ENCODE results near the gene PPWD1. TPM values are rescaled to one million over a fixed set of nuclear protein-coding genes. Genes with fewer than 3 reads are reported as not detected.

Gene PPWD1
- polyA plus RNA-seq (2013): 88.3 TPM

DNA sequence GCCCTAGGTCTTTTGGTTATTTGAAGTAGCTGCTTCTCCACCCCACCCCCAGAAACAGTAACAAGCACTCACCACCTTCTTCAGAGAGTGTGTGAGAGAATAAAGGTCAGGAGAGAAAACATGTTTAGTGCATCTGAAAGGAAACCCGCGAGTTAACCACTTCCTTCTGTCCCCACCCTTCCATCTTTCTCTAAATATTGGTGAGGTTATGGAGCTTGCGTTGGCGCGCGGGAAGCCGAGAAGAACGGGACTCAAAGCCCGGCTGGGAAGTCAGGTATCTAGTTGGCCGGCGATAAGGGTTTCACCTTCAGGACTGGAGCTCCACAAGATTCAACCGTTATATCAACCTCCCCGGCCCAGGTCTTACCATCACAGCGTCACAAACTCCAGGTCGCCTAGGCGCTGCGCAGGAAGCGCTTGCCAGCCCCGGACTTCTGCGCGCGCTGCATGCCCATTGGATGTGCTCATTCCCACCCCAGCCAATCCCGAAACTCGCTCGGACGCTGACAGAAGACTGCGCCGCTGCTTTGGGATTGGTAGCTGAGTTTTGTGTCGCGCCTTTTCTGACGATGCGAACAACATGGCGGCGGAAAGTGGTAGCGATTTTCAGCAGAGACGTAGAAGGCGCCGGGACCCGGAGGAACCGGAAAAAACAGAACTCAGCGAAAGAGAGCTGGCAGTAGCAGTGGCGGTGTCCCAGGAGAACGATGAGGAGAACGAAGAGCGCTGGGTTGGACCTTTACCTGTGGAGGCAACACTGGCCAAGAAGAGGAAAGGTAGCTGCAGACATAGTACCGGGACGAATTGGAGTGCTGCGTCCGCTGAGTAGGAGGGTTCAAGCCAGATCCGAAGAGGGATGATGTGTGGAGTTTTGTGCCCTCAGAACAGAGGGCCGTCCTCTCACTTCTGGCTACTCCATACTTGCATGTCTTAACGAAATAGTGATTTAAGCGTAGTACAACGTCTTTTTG is at the start of gene PPWD1, which contains the start of gene CENPK:
TSS of gene PPWD1 (plus strand) at position 566 of the 971 bp plus-strand sequence. CDS start at position 581, 15 bp downstream.
TSS of gene CENPK (minus strand) at position 438 of the 971 bp plus-strand sequence. CDS start 8,261 bp downstream, outside the sequence.
- POLR2A ChIA-PET: interaction anchor here (0.5 kb wide), 1 partner anchor 18 kb away, joined by 3 read pairs; no protein-coding TSS in a partner anchor
- 0% methylated on average over 37 of the region's 54 CpGs for WGBS (ENCODE audit: insufficient coverage)
- CTCF ChIA-PET: interaction anchor here (0.6 to 1.4 kb wide), 4 partner anchors 61 to 751 kb away, joined by 3 to 4 read pairs (median 3); partner anchors contain the start of gene TRIM23

GRCh38 chr5:65525726-65526125 is 37.4 kb upstream of the PPWD1 start:
- H3K27ac ChIP-seq (ENCODE audit: insufficient read depth in 1 of 2, low read depth in 1 of 2, low read length in 2 of 2, poor library complexity in 1 of 2, severe bottlenecking in 2 of 2): no peak overlapping the region
- H3K4me1 ChIP-seq (ENCODE audit: control extremely low read depth in 1 of 4, control insufficient read depth in 4 of 4, insufficient read depth in 4 of 4, low read length in 3 of 4): no peaks in the 10 kb centered on the region
- no CpG with 5 or more reads among the region's 3 CpGs for WGBS (ENCODE audit: insufficient coverage)
- DNase-seq: no peak
- peaks cover 0 to 14% (median 8%) of the 10 kb centered on the region in 4 experiments for H3K36me3 ChIP-seq (ENCODE audit: control insufficient read depth in 4 of 4, insufficient read depth in 4 of 4, low read length in 3 of 4)
- ChIA-PET CTCF (no interaction called here), POLR2A (no interaction called here)
- H3K9me3 ChIP-seq (ENCODE audit: control extremely low read depth in 1 of 5, control insufficient read depth in 4 of 5, insufficient read depth in 2 of 5, low read depth in 1 of 5, low read length in 4 of 5): no peaks in the 10 kb centered on the region
- no peak overlapping the region for H3K4me3 ChIP-seq (ENCODE audit: control insufficient read depth in 1 of 7, extremely low read depth in 1 of 7, insufficient read depth in 4 of 7, low read depth in 2 of 7, low read length in 6 of 7)
- H3K27me3 ChIP-seq (replicated peaks in 2 of 5; ENCODE audit: control insufficient read depth in 4 of 5, insufficient read depth in 5 of 5, low read length in 4 of 5): no peaks in the 10 kb centered on the region

More for the DNA sequence above, at the start of gene PPWD1, which contains the start of gene CENPK:
- no peaks in the 10 kb centered on the region for H3K27me3 ChIP-seq (replicated peaks in 2 of 5; ENCODE audit: control insufficient read depth in 4 of 5, insufficient read depth in 5 of 5, low read length in 4 of 5)
- H3K9me3 ChIP-seq (ENCODE audit: control extremely low read depth in 1 of 5, control insufficient read depth in 4 of 5, insufficient read depth in 2 of 5, low read depth in 1 of 5, low read length in 4 of 5): no peaks in the 10 kb centered on the region
- H3K27ac ChIP-seq (ENCODE audit: insufficient read depth in 1 of 2, low read depth in 1 of 2, low read length in 2 of 2, poor library complexity in 1 of 2, severe bottlenecking in 2 of 2): peak within 1 kb of the TSS; percentile 96 to 97
- peak within 1 kb of the TSS; percentile 88 to 100 (median 98) for H3K4me3 ChIP-seq (ENCODE audit: control insufficient read depth in 1 of 7, extremely low read depth in 1 of 7, insufficient read depth in 4 of 7, low read depth in 2 of 7, low read length in 6 of 7)
- peaks cover 3 to 15% (median 7%) of the 10 kb centered on the region in 4 experiments for H3K36me3 ChIP-seq (ENCODE audit: control insufficient read depth in 4 of 4, insufficient read depth in 4 of 4, low read length in 3 of 4)
- peak; percentile 95 to 99 (median 98) for DNase-seq
- peaks cover 17 to 24% (median 21%) of the 10 kb centered on the region in 4 experiments for H3K4me1 ChIP-seq (ENCODE audit: control extremely low read depth in 1 of 4, control insufficient read depth in 4 of 4, insufficient read depth in 4 of 4, low read length in 3 of 4)

- Histone ChIP-seq H3K36me3 (ENCODE audit: control insufficient read depth in 4 of 4, insufficient read depth in 4 of 4, low read length in 3 of 4) (peaks cover 0 to 8% (median 4%) of the 10 kb centered on the region in 4 experiments), H3K4me3 (ENCODE audit: control insufficient read depth in 1 of 7, extremely low read depth in 1 of 7, insufficient read depth in 4 of 7, low read depth in 2 of 7, low read length in 6 of 7) (no peak overlapping the region), H3K27ac (ENCODE audit: insufficient read depth in 1 of 2, low read depth in 1 of 2, low read length in 2 of 2, poor library complexity in 1 of 2, severe bottlenecking in 2 of 2) (no peak overlapping the region), H3K27me3 (replicated peaks in 2 of 5; ENCODE audit: control insufficient read depth in 4 of 5, insufficient read depth in 5 of 5, low read length in 4 of 5) (no peaks in the 10 kb centered on the region), H3K9me3 (ENCODE audit: control extremely low read depth in 1 of 5, control insufficient read depth in 4 of 5, insufficient read depth in 2 of 5, low read depth in 1 of 5, low read length in 4 of 5) (no peaks in the 10 kb centered on the region), H3K4me1 (ENCODE audit: control extremely low read depth in 1 of 4, control insufficient read depth in 4 of 4, insufficient read depth in 4 of 4, low read length in 3 of 4) (no peaks in the 10 kb centered on the region)
- DNase-seq: no peak
- no CpG with 5 or more reads among the region's 1 CpG for WGBS (ENCODE audit: insufficient coverage)
- CTCF ChIA-PET: no interaction called here
- POLR2A ChIA-PET: no interaction called here
Measured at GRCh38 chr5:65530904-65531303, 32.2 kb upstream of the PPWD1 start.

DNA sequence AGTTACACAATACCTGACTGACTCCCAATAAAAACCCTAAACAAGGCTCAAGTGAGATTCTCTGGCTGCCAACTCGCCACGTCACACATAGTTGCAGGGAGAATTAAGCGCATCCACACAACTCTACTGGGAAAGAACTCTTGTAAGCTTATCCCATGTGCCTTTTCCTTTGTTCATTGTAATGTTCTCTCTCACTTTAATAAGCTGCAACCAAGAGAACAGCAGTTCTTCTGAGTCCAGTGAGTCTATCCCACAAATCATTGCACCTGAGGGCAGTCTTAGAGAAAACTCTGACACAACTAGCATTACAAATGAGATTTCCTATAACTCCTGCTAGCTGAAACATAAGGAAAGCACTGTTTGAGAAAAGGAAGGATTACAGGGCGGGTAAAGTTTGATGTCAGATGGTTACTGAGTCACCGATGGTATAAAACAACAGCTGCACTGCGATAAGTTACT is 27.5 kb upstream of the PPWD1 start:
- DNase-seq: no peak
- H3K4me3 ChIP-seq (ENCODE audit: control insufficient read depth in 1 of 7, extremely low read depth in 1 of 7, insufficient read depth in 4 of 7, low read depth in 2 of 7, low read length in 6 of 7): no peak overlapping the region
- peaks cover 5 to 24% (median 12%) of the 10 kb centered on the region in 4 experiments for H3K36me3 ChIP-seq (ENCODE audit: control insufficient read depth in 4 of 4, insufficient read depth in 4 of 4, low read length in 3 of 4)
- no peaks in the 10 kb centered on the region for H3K27me3 ChIP-seq (replicated peaks in 2 of 5; ENCODE audit: control insufficient read depth in 4 of 5, insufficient read depth in 5 of 5, low read length in 4 of 5)
- POLR2A ChIA-PET: no interaction called here
- H3K27ac ChIP-seq (ENCODE audit: insufficient read depth in 1 of 2, low read depth in 1 of 2, low read length in 2 of 2, poor library complexity in 1 of 2, severe bottlenecking in 2 of 2): no peak overlapping the region
- 97% methylated on average over 3 of the region's 6 CpGs for WGBS (ENCODE audit: insufficient coverage)
- CTCF ChIA-PET: no interaction called here
- no peaks in the 10 kb centered on the region for H3K4me1 ChIP-seq (ENCODE audit: control extremely low read depth in 1 of 4, control insufficient read depth in 4 of 4, insufficient read depth in 4 of 4, low read length in 3 of 4)
- peaks cover 0 to 3% (median 0%) of the 10 kb centered on the region in 5 experiments for H3K9me3 ChIP-seq (ENCODE audit: control extremely low read depth in 1 of 5, control insufficient read depth in 4 of 5, insufficient read depth in 2 of 5, low read depth in 1 of 5, low read length in 4 of 5)

GRCh38 chr5:65539827-65540226 is 23.3 kb upstream of the PPWD1 start:
- CTCF ChIA-PET: no interaction called here
- peaks cover 12 to 48% (median 28%) of the 10 kb centered on the region in 4 experiments for H3K36me3 ChIP-seq (ENCODE audit: control insufficient read depth in 4 of 4, insufficient read depth in 4 of 4, low read length in 3 of 4)

GRCh38 chr5:65544473-65544872 is 18.6 kb upstream of the PPWD1 start:
- H3K27ac ChIP-seq (ENCODE audit: insufficient read depth in 1 of 2, low read depth in 1 of 2, low read length in 2 of 2, poor library complexity in 1 of 2, severe bottlenecking in 2 of 2): no peak overlapping the region
- POLR2A ChIA-PET: no interaction called here
- no peaks in the 10 kb centered on the region for H3K4me1 ChIP-seq (ENCODE audit: control extremely low read depth in 1 of 4, control insufficient read depth in 4 of 4, insufficient read depth in 4 of 4, low read length in 3 of 4)
- CTCF ChIA-PET: interaction anchor here (0.6 kb wide), 1 partner anchor 62 kb away, joined by 4 read pairs; no protein-coding TSS in a partner anchor
- DNase-seq: no peak
- H3K36me3 ChIP-seq (ENCODE audit: control insufficient read depth in 4 of 4, insufficient read depth in 4 of 4, low read length in 3 of 4): peaks cover 10 to 42% (median 30%) of the 10 kb centered on the region in 4 experiments
- no CpG with 5 or more reads among the region's 4 CpGs for WGBS (ENCODE audit: insufficient coverage)
- no peaks in the 10 kb centered on the region for H3K27me3 ChIP-seq (replicated peaks in 2 of 5; ENCODE audit: control insufficient read depth in 4 of 5, insufficient read depth in 5 of 5, low read length in 4 of 5)
- no peaks in the 10 kb centered on the region for H3K9me3 ChIP-seq (ENCODE audit: control extremely low read depth in 1 of 5, control insufficient read depth in 4 of 5, insufficient read depth in 2 of 5, low read depth in 1 of 5, low read length in 4 of 5)
- H3K4me3 ChIP-seq (ENCODE audit: control insufficient read depth in 1 of 7, extremely low read depth in 1 of 7, insufficient read depth in 4 of 7, low read depth in 2 of 7, low read length in 6 of 7): no peak overlapping the region

More at GRCh38 chr5:65539827-65540226, 23.3 kb upstream of the PPWD1 start:
- Histone ChIP-seq H3K9me3 (ENCODE audit: control extremely low read depth in 1 of 5, control insufficient read depth in 4 of 5, insufficient read depth in 2 of 5, low read depth in 1 of 5, low read length in 4 of 5) (peaks cover 0 to 3% (median 0%) of the 10 kb centered on the region in 5 experiments), H3K27ac (ENCODE audit: insufficient read depth in 1 of 2, low read depth in 1 of 2, low read length in 2 of 2, poor library complexity in 1 of 2, severe bottlenecking in 2 of 2) (no peak overlapping the region), H3K4me1 (ENCODE audit: control extremely low read depth in 1 of 4, control insufficient read depth in 4 of 4, insufficient read depth in 4 of 4, low read length in 3 of 4) (no peaks in the 10 kb centered on the region), H3K4me3 (ENCODE audit: control insufficient read depth in 1 of 7, extremely low read depth in 1 of 7, insufficient read depth in 4 of 7, low read depth in 2 of 7, low read length in 6 of 7) (no peak overlapping the region), H3K27me3 (replicated peaks in 2 of 5; ENCODE audit: control insufficient read depth in 4 of 5, insufficient read depth in 5 of 5, low read length in 4 of 5) (no peaks in the 10 kb centered on the region)
- no peak for DNase-seq
- POLR2A ChIA-PET: no interaction called here

DNA sequence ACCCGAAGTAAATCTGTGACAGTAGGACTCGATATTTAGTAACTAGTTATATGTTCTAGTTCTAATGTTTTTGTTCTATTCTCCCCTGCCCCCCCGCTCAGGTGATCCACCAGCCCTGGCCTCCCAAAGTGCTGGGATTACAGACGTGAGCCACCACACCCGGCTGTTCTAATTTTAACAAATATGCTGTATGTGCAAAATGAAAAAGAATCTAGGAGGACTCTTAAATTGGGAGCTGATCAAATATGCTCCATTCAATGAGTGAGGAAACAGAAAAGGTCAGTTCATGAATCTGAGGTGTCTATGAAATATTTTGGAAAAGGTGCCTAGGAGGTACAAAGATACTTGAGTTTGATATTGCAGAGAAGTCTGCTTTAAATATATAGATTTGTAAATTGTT is 17.0 kb upstream of the PPWD1 start:
- 100% methylated on average over 2 of the region's 5 CpGs for WGBS (ENCODE audit: insufficient coverage)
- peaks cover 18 to 51% (median 34%) of the 10 kb centered on the region in 4 experiments for H3K36me3 ChIP-seq (ENCODE audit: control insufficient read depth in 4 of 4, insufficient read depth in 4 of 4, low read length in 3 of 4)

More for the DNA sequence above, 17.0 kb upstream of the PPWD1 start:
- POLR2A ChIA-PET: no interaction called here
- Histone ChIP-seq H3K9me3 (ENCODE audit: control extremely low read depth in 1 of 5, control insufficient read depth in 4 of 5, insufficient read depth in 2 of 5, low read depth in 1 of 5, low read length in 4 of 5) (peaks cover 0 to 1% (median 0%) of the 10 kb centered on the region in 5 experiments), H3K27me3 (replicated peaks in 2 of 5; ENCODE audit: control insufficient read depth in 4 of 5, insufficient read depth in 5 of 5, low read length in 4 of 5) (no peaks in the 10 kb centered on the region), H3K27ac (ENCODE audit: insufficient read depth in 1 of 2, low read depth in 1 of 2, low read length in 2 of 2, poor library complexity in 1 of 2, severe bottlenecking in 2 of 2) (no peak overlapping the region), H3K4me3 (ENCODE audit: control insufficient read depth in 1 of 7, extremely low read depth in 1 of 7, insufficient read depth in 4 of 7, low read depth in 2 of 7, low read length in 6 of 7) (no peak overlapping the region), H3K4me1 (ENCODE audit: control extremely low read depth in 1 of 4, control insufficient read depth in 4 of 4, insufficient read depth in 4 of 4, low read length in 3 of 4) (no peaks in the 10 kb centered on the region)
- CTCF ChIA-PET: no interaction called here
- no peak for DNase-seq

Measured in common myeloid progenitor, CD34-positive (primary cell).